NCI-H1436 treated with DMSO at 0.1 percent for 48 hours (cell line): ENCODE measurements around the gene OBSL1.

Experiments used
- DNase-seq: peaks from one replicate; lab custom pipeline; 2025; lab: John Stamatoyannopoulos, UW

Gene OBSL1

GRCh38 chr2:219596954-219597551 lies 25.7 kb upstream of the OBSL1 start:
- no peak for DNase-seq

DNA sequence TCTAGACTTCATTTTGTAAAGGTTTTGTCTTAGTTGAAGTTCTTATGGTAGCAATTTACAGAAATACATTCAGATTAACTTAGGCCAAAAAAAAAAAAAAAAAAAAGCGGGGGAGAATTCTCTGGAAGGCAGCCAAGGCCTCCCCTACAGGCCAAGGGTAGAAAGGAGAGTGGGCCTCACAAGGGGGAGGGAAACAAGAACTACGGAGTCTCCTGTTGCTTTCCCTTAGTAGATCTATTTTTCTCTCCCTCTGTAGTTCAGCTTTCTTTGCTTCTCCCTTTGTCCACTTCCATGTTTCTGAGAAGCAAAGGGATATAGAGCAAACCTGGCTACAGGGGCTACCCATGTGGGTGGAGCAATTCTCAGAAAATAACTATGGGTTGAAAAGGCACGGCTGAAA lies 23.9 kb upstream of the OBSL1 start:
- DNase-seq = no peak

DNA sequence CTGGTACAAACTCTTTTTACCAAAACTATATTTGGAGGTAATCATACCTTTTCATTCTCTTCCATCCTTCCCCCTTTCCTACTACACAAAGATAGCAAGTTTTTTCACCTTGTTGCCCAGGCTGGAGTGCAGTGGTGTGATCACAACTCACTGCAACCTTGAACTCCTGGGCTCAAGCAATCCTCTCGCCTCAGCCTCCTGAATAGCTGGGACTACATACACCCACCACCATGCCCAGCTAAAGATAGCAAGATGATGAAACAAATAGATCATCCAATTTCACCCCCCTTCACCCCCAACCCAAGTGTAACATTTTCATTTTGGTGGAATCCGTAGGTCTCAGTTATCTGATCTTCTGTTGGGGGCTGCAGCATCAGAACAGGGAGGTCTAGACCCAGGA lies 21.8 kb upstream of the OBSL1 start:
- no peak for DNase-seq

DNA sequence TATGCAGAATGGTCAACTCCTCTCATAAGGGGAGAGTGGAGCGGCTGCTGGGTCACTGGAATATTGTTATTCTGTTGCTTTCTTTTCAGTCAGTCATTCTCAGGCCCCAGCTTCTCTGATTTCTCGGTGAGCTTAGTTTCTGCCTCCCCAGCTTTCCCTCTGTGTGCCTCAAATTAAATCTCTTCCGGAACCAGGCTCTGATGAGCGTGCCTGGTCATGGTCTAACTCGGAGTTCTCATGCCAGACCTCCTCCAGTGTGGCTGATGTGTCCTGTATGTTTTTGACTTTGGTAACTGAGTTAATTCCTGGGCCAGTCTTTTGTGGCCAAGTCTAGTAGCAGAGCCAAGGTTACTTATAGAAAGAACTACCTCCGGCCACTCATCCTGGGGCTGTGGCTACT lies 21.4 kb upstream of the OBSL1 start:
- no peak for DNase-seq

DNA sequence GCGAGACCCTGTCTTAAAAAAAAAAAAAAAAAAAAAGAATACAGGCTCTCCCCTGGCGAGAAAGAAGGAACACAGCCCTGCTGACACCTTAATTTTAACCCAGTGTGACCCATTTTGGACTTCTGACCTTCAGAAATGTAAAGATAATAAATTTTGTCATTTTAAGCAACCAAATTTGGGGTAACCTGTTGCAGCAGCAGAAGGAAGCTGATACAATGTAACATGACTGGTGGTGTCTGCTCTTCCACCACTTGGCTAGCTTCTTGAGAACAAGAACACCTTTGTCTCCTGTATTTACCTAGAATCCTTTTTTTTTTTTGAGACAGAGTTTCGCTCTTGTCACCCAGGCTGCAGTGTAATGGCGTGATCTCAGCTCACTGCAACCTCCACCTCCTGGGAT lies 19.8 kb upstream of the OBSL1 start:
- DNase-seq = no peak

DNA sequence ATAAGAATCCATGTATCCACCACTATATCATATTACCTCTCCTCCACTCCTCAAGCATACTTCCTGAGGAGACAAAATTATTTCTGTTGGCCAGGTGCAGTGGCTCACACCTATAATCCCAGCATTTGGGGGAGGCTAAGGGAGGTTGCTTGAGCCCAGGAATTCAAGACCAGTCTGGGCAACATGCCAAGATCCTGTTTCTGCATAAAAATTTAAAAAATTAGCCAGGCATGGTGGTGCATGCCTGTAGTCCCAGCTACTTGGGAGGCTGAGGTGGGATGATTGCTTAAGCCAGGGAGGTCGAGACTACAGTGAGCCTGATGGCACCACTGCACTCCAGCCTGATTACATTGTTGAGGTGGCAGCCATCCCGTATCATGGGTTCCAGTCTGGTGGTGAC lies 10.0 kb upstream of the OBSL1 start:
- DNase-seq = no peak

- DNase-seq = no peak
Observed at GRCh38 chr2:219578811-219579613, 7.7 kb upstream of the OBSL1 start.

DNA sequence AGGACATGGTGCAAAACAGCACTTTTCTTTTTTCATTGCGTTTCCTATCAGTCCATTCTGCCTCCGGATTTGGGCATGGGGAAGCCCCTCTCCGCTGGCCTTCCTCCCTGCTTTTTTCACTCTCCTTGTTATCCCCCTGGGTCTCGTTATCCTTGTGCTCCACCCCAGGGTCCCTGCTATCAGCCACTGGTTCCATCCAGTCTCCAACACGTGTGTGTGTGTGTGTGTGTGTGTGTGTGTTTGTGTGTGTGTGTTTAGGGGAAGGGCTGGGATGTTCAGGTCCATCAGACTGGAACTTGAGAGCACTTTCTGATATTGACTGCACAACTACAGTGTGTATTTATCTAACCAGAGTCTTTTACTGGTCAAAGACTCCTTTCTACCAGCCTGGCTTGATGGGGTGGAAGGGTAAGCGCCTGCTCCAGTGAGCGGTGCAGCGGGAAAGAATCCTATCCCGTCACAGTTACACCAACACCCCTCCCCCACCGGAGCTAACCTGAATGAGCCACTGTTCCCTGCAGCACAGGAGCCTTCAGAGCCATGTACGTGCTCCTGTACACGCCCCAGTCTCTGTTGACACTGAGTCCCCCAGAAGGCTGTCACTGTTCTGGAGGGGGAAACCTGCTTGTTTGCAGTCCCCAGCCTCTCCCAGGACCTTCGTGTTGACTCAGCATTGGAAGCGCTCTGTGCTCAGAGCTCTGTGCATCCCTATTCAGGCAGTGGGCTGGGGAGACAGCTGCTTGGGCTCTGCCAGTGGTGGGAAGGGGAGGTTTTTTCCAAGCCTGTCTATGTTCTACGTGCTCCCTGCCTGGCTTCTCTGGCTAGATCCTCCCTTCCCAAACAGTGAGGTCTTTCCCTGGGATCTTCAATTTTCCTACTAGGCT lies 5.4 kb upstream of the OBSL1 start:
- DNase-seq = no peak

DNA sequence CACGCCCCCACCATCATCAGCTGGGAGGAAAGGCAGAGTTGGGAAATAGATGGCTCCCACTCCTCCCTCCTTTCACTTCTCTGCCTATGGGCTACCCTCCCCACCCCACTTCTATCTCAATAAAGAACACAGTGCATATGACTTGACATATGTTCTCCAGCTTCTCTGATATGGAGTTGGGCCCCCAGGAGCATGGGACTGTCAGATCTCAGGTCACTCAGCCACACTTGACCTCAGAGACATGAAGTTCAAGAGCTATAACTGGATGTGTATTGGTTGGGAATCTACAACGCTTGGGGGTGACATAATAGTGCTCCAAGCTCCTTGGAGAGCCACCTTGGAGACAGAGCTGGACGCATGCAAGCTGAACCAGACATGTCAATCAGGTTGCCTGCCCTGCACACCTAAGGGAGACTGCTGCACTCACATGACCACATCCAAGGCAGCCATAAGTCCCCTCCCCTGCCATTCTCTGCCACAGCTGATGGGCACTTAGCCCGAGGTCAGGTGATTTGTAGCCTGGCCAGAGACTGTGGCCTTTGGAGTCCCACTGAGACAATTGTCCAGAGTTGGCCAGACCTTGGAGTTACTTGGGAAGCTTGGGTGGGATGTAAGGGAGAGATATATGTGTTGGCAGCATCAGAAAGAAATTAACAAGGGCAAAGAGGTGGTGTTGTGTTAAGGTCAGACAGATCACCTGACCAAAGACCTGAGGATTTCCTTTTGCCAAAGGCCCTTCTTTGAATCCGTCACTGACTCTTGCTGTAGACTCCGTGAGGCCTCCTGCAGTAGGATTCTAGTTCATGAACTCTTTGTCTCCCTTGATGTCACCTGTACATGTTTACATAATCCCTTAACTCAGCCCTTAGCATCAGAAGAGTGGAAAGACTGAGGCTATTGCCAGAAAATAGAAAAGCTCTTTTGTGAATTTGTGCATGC lies 4.5 kb upstream of the OBSL1 start:
- no peak for DNase-seq

GRCh38 chr2:219574484-219575311 lies 3.4 kb upstream of the OBSL1 start:
- no peak for DNase-seq

- no peak for DNase-seq
Observed at GRCh38 chr2:219573166-219573565, 1.8 kb upstream of the OBSL1 start.

- DNase-seq = no peak
Observed at GRCh38 chr2:219572237-219573001, 1.1 kb upstream of the OBSL1 start, which contains the start of gene INHA. INHA (plus strand) TSS chr2:219572310; CDS start chr2:219572375, 65 bp downstream.

DNA sequence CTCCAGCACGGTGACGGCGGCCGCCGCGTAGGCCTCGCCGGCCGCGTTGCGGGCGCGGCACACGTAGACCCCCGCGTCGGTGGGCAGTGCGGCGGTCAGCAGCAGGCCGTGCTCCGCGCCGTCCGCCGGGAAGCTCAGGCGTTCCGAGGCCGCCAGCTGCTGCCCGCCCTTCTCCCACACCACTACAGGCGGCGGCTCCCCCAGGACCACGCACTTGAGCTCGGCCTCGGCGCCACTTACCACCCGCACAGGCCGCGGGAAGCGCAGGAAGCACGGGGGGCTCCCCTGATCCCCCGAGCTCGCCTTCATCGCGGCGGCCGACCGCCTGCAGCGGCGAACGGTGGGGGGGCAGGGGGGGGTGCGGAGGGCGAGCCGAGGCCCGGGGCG lies 422 bp downstream of the OBSL1 start:
- no peak for DNase-seq

DNA sequence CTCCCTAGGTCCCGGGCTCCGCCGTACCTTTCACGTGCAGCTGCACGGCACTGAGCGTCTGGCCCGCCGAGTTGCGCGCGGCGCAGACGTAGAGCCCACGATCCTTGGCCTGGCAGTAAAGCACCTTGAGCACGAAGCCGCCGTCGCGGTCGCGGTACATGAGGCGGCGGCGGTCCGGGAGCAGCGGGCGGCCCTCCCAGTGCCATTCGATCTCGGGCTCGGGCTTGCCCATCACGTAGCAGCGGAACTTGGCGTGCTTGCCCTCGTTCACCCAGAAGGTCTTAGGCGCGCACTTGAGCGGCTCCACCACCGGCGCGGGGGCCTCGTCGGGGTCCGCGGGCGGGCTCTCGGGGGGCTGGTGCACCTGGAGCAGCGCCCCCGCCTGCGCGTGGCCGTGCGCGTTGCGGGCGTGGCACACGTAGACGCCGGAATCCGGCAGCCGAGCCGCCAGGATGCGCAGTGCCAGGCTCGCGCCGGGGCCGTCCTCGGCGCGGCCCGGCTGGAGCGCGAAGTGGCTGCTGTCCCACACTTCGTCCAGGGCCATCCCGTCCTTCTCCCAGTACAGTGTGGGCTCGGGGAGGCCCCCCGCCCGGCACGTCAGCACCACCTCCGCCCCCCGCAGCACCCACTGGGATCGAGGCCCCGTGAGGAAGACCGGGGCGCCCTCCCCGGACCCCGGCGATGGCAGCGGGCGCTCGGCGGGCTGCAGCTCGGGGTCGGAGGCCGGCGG lies 980 bp downstream of the OBSL1 start:
- DNase-seq = no peak

DNA sequence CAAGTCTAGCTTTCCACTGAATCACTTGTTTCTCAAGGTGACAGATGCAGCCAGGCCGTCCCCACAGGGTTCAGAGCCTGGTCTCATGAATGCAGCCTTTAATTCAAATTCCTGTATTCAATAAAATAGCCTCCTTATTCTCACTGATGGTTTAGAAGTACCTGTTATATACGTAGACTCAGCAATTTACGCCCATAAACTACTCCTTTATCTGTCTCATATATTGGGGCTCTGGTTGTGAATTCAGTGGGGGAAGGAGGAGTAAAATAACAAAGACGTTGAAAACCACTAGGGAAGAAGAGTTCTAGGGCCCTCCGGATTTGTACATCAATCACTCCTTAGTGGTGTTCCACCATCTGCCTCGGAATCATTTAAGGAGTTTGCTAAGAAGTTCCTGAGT lies 1.7 kb downstream of the OBSL1 start:
- no peak for DNase-seq

DNA sequence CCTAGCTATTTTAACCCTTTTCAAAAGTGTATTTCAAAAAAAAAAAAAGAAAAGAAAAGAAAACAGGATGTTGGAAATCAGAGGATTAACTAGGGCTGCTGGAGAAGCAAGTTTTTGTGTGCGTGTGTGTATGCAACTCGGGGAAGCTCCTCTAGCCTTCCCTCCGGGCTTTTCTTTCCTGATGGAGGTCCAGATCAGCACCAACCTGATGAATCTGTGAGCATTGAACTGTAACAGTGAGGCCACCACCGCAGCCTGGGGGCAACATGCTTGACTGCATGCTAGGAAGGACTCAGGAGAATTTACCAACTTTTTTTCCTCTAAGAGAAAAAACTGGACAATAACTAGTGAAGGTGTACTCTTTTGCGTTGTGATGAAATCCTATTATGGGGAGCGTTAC lies 2.3 kb downstream of the OBSL1 start:
- no peak for DNase-seq

DNA sequence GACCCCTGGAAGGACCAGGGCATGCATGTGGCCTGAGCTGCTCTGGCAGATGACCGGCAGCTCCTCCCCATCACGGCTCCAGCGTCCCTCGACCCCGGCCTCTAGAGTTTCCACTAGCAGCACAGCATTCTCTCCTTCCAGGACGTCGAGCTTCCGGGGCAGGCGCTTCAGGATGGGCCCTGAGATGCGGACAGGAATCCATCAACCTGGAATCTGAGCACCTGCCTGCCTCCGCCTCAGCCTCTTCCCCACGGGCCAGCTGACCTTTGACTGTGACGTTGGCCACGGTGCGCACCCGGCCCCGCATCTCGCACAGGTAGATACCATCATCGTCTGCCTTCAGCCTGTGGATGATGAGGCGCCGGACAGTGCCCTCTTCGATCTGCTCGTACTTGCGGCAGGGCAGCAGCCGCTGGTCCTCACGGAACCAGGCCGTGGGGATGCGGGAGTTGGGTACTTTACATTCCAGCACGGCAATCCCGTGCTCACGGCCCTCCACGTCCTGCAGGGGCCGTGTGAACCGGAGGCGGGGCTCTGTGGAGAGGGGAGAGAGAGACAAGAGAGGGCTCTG lies 3.5 kb downstream of the OBSL1 start:
- no peak for DNase-seq

DNA sequence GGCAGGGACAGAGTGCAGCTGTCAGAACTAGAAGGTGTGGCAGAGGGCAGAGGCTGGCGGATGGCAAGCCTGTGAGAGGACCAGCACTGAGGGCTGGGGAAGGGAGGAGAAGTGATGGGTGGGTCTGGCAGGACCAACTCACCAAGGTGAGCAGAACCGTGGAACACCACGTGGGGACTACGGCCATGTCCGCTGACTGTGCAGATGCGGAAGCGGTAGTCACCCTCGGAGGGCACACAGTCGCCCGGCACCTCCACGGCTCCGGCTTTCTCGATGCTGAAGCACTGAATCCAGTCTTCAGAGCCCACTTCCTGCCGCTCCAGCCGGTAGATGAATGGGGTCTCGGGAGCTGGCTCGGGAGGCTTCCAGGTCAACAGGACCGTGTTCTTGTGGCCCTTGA lies 4.2 kb downstream of the OBSL1 start:
- DNase-seq = no peak

DNA sequence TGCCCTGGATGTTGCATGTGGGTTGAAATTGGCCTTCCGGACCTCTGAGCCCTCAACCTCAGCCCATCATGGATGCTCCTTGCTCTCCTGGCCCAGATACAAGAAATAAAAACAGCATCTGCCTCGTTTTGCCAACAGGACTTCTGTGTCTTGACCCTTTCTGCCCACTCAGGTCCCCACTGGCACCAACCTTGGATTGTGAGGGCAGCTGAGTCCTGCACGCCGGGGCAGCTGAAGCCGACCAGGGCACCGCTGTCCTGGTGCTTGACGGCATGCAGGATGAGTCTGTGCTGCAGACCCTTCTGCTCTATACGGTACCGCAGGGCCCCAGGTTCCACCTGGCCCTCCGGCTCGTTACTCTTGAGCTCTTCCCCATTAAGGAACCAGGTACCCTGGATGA lies 4.7 kb downstream of the OBSL1 start:
- no peak for DNase-seq
